ENCODE measurements around the gene TMEM59.
A peak's percentile ranks its signal among the peaks of the same experiment; 100 is the strongest.
"Not testable (repeated sequence)": the region's sequence is repeated elsewhere in the genome, so short reads cannot be mapped to it uniquely, and the experiment has no call there.

The TMEM59 gene, protein sequence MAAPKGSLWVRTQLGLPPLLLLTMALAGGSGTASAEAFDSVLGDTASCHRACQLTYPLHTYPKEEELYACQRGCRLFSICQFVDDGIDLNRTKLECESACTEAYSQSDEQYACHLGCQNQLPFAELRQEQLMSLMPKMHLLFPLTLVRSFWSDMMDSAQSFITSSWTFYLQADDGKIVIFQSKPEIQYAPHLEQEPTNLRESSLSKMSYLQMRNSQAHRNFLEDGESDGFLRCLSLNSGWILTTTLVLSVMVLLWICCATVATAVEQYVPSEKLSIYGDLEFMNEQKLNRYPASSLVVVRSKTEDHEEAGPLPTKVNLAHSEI

DNA sequence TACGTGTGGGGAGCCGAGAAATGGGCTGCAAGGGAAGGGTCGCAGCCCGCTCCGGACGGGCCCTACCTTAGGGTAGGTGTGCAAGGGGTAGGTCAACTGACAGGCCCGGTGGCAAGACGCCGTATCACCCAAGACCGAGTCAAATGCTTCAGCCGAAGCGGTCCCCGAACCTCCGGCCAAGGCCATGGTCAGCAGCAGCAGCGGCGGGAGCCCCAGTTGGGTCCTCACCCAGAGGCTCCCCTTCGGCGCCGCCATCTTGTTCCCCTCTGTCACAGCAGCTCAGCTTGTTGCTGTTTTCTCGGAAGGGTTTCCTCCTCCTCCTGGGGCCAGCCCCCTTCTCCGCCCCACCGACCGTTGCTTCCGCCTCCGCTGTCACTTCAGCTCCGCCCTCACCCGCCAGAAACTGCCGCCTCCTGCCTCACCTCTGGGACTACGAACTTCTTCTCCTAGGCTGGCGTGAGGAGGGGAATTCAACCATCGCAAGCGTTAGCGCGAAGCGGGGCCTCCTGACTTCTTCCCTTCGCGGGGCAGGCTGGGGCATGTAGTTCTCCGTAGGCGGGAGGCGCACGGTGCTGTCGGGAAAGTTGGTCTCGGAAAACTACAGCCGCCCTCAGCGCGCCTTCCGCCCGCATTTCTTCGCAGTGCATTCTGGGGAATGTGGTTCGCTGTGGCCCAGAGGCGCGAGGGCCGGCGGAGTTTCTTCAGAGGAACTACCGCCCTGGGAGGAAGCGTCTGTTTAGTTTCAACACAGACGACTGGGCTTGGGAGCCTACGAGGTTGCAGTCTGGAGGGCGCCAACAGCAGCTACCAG, at the start of gene TMEM59, which contains the start of gene TCEANC2:
Gene TMEM59 (minus strand): TSS at position 271 of the 811 bp plus-strand sequence. CDS start 16 bp downstream, at position 255.
Gene TCEANC2 (plus strand): TSS at position 675 of the 811 bp plus-strand sequence. CDS start 815 bp downstream, outside the sequence.
- peak; percentile 99 for DNase-seq (ENCODE audit: low spot score)

DNA sequence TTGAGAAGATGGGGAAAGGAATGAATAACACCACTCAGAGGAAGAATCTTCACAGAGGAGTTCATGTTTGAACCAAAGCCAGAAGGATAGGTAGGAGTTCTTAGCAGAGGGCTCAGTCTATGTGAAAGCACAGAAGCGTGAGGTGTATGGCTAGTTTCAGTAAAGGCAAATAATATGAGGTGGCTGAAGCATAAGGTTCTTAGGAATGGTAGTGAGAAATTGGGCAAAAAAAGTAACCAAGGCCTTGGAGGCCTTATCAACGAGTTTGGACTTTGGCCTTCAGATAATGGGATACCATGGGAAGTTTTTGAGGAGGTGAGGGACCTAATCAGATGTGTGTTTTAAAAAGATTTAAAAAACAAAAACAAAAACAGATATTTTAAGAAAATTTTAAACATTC, 47.5 kb upstream of the TMEM59 start:
- DNase-seq (ENCODE audit: low spot score), result no peak

DNA sequence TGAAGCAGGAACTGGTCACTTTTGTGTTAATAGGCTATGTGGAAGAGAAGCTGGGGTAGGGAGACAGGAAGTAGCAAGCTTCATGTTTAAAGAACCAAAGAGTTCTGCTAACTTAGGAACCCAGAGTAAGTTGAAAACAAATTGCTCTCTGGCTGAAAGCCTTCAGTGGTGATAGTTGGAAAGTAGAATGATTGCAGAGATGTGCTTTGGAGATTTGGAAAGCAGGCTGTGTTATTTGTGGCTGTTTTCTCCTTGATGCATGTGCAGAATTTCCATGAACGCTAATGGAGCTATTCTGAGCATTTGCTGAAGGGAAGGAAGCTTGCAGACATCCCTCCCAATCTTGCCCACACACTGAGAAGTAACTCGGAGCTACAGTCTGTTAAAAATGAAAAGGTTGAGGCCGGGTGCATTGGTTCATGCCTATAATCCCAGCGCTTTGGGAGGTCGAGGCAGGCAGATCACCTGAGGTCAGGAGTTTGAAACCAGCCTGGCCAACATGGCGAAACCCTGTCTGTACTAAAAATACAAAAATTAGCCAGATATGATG, 46.1 kb upstream of the TMEM59 start:
- DNase-seq (ENCODE audit: low spot score), result no peak

DNA sequence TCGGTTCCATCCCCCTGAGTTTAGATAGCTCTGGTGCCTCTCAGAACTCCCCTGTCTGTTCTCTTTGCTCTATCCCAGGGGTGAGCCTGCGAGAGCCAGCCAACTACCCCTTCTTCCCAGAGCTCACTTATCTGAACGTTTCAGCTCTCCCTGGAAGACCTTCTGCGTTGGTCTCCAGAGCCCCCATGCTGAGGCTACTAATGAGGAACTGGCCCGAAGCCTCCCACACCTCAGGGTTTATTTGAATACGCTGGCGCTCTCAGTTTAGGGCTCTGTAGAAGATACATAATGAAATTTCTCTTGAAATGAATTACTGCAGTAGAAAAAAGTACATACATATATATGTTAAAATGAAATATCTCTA, 43.9 kb upstream of the TMEM59 start:
- no peak for DNase-seq (ENCODE audit: low spot score)

DNA sequence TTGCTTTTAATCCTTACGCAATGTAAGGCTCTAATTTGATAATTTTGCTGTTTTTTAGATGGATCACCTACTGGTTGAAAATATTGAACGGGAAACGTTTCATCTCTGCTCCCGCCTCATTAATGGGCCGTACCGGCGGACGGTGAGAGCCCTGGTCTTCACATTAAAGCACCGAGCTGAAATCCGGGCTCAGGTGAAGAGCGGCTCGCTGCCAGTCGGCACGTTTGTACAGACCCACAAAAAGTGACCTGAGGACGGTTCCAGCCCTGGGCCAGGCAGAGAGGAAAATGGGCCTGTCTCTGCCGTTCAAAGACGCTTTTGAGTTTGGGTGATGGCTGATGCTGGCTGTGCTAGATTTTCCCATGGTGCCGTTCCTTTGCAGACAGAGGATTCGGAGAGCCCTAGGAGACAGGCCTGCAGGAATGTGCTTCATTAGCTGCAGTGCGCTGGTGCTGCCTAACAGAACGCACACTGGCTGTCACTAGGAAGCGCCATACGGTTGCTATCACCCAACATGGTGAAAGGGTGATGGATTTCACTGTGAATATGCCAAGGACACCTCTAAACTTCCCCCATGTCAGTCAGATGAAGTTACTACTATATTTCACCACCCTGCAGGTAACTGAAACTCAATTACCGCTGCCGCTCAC, 43.3 kb upstream of the TMEM59 start:
- no peak for DNase-seq (ENCODE audit: low spot score)

DNA sequence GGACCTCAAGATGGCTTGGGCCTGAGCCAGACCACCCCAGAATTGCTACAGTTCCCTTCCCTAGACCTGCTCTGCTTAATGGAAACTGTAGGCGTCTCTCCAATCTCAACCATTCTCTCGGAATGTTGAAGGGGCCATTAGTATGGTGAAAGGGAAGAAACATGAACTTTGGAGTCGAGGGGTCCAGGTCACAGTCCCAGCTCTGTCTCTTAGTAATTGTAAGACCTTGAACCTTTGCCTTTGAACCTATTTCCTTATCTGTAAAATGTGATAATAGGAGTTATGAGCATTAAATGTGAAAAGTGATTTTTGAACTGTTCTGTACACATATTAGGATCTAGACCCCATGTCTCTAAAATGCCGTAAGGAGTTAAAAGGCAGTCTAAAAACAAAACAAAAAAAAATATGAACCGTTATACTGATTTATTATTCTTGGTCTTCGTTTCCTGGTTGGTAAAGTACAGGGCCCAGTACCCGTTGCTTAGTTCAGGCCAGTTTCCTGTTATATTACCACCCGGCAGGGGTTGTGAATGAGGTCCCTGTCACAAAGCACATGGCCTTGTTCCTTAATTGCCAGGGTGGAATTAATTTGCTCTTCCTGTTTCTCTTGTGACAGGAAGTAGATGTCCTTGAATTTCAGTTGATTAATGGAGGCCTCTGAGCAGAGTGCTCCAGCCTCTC, 42.7 kb upstream of the TMEM59 start:
- DNase-seq (ENCODE audit: low spot score), result no peak

DNA sequence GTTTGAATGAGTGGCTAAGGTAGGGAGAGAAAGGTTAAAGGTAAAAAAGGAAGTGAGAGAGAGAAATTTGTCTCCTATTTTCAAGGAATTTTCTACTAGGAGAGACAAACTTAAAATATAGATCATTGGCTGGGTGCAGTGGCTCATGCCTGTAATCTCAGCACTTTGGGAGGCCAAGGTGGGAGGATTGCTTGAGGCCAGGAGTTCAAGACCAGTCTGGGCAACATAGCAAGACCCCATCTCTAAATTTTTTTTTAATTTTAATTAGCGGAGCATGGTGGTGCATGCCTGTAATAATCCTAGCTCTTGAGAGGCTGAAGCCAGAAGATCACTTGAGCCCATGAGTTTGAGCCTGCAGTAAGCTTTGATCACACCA, 41.7 kb upstream of the TMEM59 start:
- DNase-seq (ENCODE audit: low spot score), result not testable (repeated sequence)

DNA sequence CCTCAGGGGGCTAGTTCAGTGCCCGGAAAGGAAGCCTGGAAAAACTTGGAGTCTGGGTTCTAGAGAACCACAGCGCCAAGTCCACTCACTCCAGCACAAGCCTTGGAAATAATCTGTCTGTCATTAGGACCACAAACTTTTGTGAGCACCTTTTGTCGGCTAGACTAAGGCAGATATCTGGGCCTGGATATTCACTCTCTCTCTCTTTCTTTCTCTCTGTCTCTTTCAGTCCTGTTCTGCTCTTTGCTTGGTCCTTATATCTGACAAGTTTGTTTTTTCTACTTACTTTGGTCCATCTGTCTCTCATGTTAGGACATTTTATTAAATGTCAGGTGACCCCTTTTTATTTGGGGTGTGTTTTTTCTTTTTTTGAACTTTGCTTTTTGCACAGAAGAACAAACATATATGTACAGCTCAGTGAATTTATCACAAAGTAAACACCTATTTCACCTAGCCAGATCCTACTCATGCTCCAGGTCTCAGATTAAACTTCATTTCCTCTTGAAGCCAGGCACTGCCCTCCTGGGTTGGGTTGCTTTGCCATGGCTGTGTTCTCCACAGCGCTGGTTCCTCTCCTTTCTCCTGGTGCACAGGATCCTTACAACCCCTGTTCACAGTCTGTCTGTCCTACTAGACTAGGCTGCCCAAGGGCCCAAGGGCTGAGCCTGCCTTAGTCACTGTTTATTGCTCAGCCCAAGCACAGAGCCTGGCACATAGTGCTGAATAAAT, 41.2 kb upstream of the TMEM59 start:
- DNase-seq (ENCODE audit: low spot score), result no peak

DNA sequence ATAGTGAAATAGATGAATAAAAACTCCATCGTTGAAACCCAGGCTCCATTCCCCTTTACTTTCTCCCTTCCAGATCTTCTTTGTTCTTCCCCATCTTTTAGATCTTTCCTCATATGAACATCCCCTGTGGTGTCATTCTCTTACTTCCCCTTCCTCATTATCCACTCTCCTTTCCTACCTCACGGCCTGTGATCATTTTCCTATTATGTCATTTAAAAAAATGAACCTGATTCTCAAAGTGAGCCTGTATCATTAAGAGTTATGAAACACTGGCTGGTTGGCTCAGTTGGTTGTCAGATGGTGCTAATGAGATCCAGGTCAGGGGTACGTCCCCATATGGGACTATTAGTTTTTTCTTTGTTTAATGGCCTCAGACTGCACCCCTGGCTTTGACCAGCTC, 38.7 kb upstream of the TMEM59 start:
- DNase-seq (ENCODE audit: low spot score), result no peak

DNA sequence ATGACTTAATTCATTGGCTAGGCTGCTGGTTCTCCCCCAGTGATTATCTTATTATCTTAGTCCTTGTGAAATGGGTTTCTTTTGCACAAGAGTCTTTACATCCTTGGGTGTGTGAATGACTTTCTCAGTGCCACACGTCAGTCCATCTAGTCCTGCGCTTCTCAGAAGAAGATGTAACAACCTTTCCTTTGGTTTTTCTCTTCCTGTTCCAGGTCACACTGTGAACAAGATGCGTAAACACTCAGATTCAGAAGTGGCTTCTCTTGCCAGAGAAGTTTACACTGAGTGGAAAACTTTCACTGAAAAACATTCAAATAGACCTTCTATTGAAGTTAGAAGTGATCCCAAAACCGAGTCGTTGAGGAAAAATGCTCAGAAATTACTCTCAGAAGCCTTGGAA, 35.4 kb upstream of the TMEM59 start:
- no peak for DNase-seq (ENCODE audit: low spot score)

DNA sequence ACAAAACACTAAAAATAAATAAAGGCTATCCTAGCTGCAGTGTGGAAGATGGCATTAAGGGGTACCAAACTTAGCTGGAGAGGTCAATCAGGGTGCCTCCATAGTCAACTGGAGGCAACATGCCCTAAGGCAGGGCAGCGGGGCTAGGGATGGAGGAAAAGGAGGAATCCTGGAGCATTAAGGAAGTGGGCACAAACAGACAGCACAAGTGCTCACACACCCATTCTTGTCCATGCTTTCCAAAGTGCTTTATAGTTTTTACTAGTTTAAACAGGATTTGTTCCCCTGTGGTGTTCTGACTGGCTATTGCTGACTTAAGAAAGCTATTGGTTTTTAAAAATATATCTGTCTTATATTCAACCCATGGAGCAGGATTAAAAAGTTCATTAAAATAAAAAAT, 33.8 kb upstream of the TMEM59 start:
- DNase-seq (ENCODE audit: low spot score), result no peak

DNA sequence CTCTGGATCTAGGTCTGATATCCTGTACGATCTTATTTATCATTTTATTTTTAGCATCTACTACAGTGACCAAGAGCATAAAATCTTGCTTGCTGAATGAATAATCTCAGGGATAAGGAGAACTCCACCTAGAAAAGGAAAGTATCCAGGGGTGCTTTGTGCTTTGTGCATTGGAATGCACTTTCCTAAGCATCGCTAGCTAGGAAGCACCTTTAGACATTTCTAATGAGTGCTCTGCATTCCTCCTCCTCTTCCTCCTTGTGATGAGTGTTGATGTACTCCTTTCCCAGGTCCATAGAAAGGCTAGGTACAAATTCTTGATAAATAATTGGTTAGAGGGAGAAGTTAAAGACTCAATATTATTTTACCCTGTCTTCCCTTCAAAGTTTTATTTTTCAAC, 31.8 kb upstream of the TMEM59 start:
- no peak for DNase-seq (ENCODE audit: low spot score)

DNA sequence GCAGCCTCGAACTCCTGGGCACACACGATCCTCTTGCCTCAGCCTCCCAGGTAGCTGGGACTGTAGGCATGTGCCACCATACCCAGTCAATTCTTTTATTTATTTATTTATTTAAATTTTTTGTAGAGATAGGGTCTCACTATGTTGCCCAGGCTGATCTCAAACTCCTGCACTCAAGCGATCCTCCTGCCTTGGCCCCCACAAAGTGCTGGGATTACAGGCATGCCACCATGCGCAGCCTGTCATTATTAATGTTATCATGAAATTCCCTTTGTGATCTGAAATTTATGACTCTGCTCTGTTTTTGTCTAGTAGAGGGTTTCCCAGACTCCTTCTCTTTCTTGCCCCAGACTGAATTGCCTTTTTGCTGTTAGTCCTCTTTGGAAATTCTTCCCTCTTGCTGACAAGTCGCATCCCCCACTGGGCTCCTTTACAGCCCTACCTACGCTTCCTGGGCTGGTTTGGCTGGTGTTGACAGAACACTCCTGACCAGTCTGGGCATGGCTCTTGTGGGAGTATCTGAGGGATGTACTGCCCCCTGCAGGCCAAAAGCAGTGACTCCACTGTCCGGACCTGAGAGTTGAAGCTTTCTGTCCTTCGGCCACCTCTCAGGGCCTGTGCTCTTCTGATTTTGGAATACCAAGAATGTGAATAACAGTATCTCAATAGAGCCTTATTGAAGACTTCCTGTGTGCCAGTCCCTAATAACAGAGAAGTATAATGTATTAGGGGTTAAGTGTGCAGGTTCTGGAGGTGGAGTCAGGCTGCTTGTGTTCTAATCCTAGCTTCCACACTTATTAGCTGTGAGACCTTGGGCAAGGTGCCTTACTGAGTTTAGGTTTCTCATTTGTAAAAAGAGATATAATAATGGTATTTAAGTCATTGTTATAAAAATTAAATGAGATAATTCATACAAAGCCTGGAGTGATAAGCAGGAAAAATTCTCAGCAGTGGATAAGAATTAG, 28.6 kb upstream of the TMEM59 start:
- DNase-seq (ENCODE audit: low spot score), result peak; percentile 64

DNA sequence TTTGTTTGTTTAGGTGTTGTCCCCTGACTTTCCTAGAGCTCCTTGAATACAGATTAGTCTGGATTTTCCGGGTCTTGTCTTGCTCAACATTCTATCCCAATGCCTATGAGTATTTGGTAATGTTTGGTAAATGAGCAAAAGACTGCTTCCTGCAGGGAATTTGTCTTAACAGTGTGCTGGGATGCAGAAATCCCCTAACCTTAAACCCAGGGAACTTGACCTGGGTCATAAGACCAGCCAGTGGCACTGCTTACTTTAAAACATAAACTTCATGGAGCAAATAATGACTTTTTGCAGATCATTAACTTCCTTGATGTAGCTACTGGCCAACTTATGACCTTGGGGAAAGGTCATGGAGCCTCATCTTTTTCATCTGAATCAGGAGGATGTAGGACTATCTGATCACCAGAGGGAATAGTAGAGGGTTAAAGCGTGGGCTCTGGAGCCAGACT, 27.6 kb upstream of the TMEM59 start:
- no peak for DNase-seq (ENCODE audit: low spot score)

DNA sequence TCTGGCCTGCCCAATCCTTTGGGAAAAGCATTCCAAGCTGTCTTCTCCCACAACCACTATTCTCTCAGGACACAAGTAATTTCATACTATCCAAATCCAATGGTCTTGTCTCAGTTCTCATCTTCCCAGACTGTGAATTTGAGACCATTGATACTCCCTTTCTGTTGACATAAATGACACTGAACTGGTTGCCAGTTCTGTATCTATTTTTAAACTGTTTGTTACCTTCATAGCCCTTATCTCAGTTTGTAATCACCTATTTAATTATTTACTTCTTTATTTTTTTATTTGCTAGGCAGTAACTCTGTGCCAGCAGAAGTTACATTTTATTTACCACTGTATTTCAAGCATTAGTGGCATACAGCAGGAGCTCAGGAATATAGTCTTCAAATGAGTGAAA, 24.4 kb upstream of the TMEM59 start:
- no peak for DNase-seq (ENCODE audit: low spot score)

DNA sequence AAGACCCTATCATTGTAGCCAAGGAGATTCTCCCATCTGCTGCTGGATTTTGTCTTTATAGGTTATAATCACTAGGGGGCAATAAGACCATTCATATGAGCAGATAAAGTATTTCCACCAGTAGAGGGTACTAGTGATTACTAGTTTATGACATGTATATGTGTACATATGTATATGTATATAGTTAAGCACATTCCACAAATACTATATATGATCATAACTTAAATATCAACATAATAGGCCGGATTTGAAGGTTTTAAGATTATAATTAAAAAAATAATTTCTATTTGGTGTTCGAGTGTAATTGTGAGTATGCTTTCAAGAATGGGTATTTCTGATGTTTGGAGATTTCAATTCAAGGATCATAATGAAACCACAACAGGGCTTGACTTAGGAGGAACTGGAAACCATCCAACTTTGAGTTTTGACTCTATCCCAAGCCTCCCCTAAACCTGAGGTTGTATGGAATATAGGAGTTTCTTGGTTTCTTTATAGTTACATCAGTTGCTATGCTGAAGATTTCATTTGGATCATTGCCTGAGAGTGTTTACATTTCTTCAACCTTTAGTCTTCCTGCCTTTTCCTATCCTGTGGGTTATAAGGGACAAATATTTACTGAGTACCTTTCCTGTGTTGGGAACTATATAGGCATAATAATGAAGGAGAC, 17.3 kb upstream of the TMEM59 start:
- DNase-seq (ENCODE audit: low spot score), result peak; percentile 43

DNA sequence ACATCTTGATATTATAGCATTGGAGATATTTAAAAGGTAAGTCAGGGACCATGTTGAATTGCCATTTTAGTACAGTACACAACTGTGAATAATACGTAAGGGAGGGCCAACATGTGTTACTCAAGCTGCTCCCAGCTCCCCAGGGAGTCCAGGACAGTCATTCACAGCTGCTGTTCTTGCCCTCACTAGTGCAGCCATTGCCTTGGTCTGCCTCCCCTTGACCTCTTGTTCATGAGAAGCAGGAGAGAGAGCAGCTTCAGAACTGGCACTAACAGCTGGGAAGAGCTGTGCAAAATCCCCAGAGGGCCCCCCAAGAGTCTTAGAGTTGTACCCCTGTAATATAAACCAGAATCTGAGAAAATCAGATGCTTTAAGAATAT, 16.8 kb upstream of the TMEM59 start:
- no peak for DNase-seq (ENCODE audit: low spot score)

DNA sequence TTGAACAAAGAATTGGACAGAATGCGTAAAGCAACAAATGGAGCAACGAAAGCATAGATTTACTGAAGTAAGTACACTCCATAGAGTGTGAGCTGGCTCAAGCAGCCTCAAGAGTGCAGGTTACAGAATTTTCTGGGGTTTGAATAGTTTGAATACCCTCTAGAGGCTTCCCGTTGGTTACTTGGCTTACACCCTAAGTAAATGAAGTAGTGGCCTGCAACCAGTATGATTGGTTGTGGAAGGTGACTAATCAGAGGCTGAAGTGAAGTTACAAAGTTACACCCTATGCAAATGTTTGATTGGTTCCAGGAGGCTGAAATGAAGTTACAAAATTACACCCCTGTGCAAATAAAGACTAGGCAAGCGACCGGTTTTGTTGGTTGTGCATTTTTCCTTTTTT, 11.3 kb upstream of the TMEM59 start:
- no peak for DNase-seq (ENCODE audit: low spot score)

DNA sequence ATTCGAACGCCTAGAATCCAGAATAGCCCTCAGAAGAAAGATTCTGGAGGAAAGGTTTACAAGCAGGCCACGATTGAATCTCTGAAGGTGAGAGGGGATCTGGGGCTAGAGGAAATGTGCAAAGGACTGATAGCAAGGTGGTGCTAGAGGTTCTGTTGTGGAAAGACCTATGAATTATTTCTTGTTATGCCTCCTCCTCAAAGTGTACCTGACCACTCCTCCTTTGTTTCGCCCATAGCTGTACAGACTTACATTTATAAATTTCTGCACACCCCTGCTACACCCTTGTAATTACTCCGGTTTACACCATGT, 1.4 kb upstream of the TMEM59 start:
- DNase-seq (ENCODE audit: low spot score), result peak; percentile 5
